Progenitor cell of endocrine pancreas (in vitro differentiated cells): ENCODE measurements around the gene OR52M1. TPM values are rescaled to one million over a fixed set of nuclear protein-coding genes. Genes with fewer than 3 reads are reported as not detected.

Source experiments
- DNase-seq: peaks from one replicate; pipeline ENCODE4 v3.0.0; 2021; ENCODE audit warnings: low spot score; ENCODE audit not compliant: unreplicated experiment
- H3K27ac Mint-ChIP-seq: 2 replicates; pipeline ENCODE4 v1.8.0; 2021; ENCODE audit warnings: mild to moderate bottlenecking, moderate library complexity, mixed read lengths
- H3K27me3 Mint-ChIP-seq: 2 replicates; pipeline ENCODE4 v1.8.0; 2021; ENCODE audit warnings: mixed read lengths
- H3K36me3 Mint-ChIP-seq: 2 replicates; pipeline ENCODE4 v1.8.0; 2022; ENCODE audit warnings: mixed read lengths; ENCODE audit not compliant: insufficient read depth
- H3K4me1 Mint-ChIP-seq: 2 replicates; pipeline ENCODE4 v1.8.0; 2021; ENCODE audit warnings: low read depth, mixed read lengths
- H3K4me3 Mint-ChIP-seq: 2 replicates; pipeline ENCODE4 v1.8.0; 2021; ENCODE audit warnings: low read depth, mild to moderate bottlenecking, moderate library complexity, mixed read lengths
- H3K9me3 Mint-ChIP-seq: 2 replicates; pipeline ENCODE4 v1.8.0; 2021; ENCODE audit warnings: low read depth, mixed read lengths
- CTCF ChIP-seq: fragments of 200-600 bp; sonication (generic); IDR thresholded peaks from one replicate; pipeline ENCODE4 v1.5.0; 2021; ENCODE audit warnings: antibody characterized with exemption, mild to moderate bottlenecking; ENCODE audit not compliant: unreplicated experiment
- total RNA-seq: library from RNA; stranded (reverse); gene quantifications from 2 replicates; pipeline ENCODE4 v1.2.1, GENCODE V29; 2021

OR52M1 gene
- total RNA-seq, 1 donor from 2014 or later, result not detected

- Mint-ChIP-seq H3K27ac (no peak overlapping the region), H3K36me3 (no peaks in the 10 kb centered on the region), H3K9me3 (peaks cover 11% of the 10 kb centered on the region), H3K4me1 (no peaks in the 10 kb centered on the region), H3K4me3 (no peak overlapping the region), H3K27me3 (no peaks in the 10 kb centered on the region)
- no peak for DNase-seq
- TF ChIP-seq CTCF, result no peak
These were observed 24.1 kb downstream of the OR52M1 start for GRCh38 chr11:4569075-4569474.

GRCh38 chr11:4576880-4577279, 31.9 kb downstream of the OR52M1 start:
- no peak for TF ChIP-seq CTCF
- H3K4me3 Mint-ChIP-seq, result no peak overlapping the region
- DNase-seq, result no peak
- no peaks in the 10 kb centered on the region for H3K36me3 Mint-ChIP-seq
- no peaks in the 10 kb centered on the region for H3K9me3 Mint-ChIP-seq
- no peak overlapping the region for H3K27ac Mint-ChIP-seq
- H3K4me1 Mint-ChIP-seq, result peaks cover 5% of the 10 kb centered on the region
- no peaks in the 10 kb centered on the region for H3K27me3 Mint-ChIP-seq

GRCh38 chr11:4577761-4578160, 32.8 kb downstream of the OR52M1 start:
- no peaks in the 10 kb centered on the region for H3K36me3 Mint-ChIP-seq
- peaks cover 5% of the 10 kb centered on the region for H3K4me1 Mint-ChIP-seq
- DNase-seq, result no peak
- H3K9me3 Mint-ChIP-seq, result no peaks in the 10 kb centered on the region
- no peaks in the 10 kb centered on the region for H3K27me3 Mint-ChIP-seq
- H3K4me3 Mint-ChIP-seq, result no peak overlapping the region
- H3K27ac Mint-ChIP-seq, result no peak overlapping the region
- TF ChIP-seq CTCF, result no peak

- Mint-ChIP-seq H3K4me1 (peaks cover 5% of the 10 kb centered on the region), H3K27me3 (no peaks in the 10 kb centered on the region), H3K9me3 (no peaks in the 10 kb centered on the region), H3K36me3 (no peaks in the 10 kb centered on the region), H3K27ac (no peak overlapping the region), H3K4me3 (no peak overlapping the region)
- DNase-seq, result no peak
- no peak for TF ChIP-seq CTCF
These were observed 33.6 kb downstream of the OR52M1 start for GRCh38 chr11:4578624-4579023.

- no peak for DNase-seq
- Mint-ChIP-seq H3K27me3 (peaks cover 5% of the 10 kb centered on the region), H3K4me1 (peaks cover 5% of the 10 kb centered on the region), H3K36me3 (no peaks in the 10 kb centered on the region), H3K27ac (no peak overlapping the region), H3K4me3 (no peak overlapping the region), H3K9me3 (no peaks in the 10 kb centered on the region)
- TF ChIP-seq CTCF, result no peak
These were observed 35.1 kb downstream of the OR52M1 start for GRCh38 chr11:4580124-4580523.
